ENCODE measurements around the gene BMP3. TPM values are rescaled to one million over a fixed set of nuclear protein-coding genes. Genes with fewer than 3 reads are reported as not detected.

The BMP3 gene
- polyA plus RNA-seq, 1 of the 3 experiments (the other 2 are of a cell fraction): 0.12 TPM

DNA sequence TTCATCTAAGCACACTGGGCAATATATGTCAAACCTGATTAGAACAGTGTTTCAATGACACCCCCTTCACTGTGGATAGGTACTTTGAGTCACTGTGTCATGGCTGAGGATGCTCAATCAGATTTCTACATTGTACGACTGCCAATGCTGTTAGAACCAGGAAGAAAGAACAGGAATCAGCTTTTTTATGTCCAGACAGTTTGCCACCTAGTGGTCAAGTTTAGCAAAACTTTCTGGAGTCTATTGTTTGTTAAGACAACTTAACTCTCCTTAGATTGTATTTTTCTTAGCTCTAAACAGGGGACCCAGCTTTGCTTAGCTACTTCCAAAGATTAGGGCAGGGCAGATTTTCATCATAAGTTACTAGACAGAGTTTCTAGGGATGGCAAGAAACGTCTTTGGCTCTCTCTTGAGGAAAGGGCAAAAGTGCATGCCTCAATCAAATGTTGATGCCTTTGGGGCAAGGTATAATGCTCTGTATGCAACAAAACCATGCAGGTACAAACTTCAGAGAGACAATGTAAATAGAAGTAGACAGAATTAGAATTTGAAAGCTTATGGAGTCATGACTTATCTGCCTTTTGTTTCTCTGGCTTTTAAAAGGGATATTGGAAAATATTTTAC lies 40.5 kb upstream of the BMP3 start:
- H3K4me1 ChIP-seq (ENCODE audit: control insufficient read depth in 1 of 2, insufficient read depth in 2 of 2, low read depth in 1 of 2, low read length in 1 of 2): no peaks in the 10 kb centered on the region
- no peaks in the 10 kb centered on the region for H3K27me3 ChIP-seq (ENCODE audit: insufficient read depth)
- CTCF ChIA-PET: interaction anchor here (0.5 to 2.5 kb wide), 32 partner anchors 9 to 746 kb away, joined by 3 to 25 read pairs (median 4); partner anchors contain the start of gene BMP3
- 0 out of 2 replicates have a peak, but pooled peaks cover 5% of the 10 kb centered on the region for H3K9me3 ChIP-seq
- no peaks in the 10 kb centered on the region for H3K36me3 ChIP-seq (replicated peaks in 1 of 2; ENCODE audit: control insufficient read depth in 1 of 2, insufficient read depth in 2 of 2, low read length in 1 of 2)
- no peak overlapping the region for H3K9ac ChIP-seq
- H2AFZ ChIP-seq (ENCODE audit: low read depth): no peak overlapping the region
- DNase-seq: peak; percentile 5
- 0% methylated on average over 2 of the region's 2 CpGs for WGBS (ENCODE audit: low lambda C conversion rate)
- no peak overlapping the region for H3K27ac ChIP-seq (ENCODE audit: low read depth in 2 of 2, low read length in 1 of 2)
- H3K4me2 ChIP-seq: no peak overlapping the region
- H3F3A ChIP-seq (replicated peaks; ENCODE audit: insufficient read depth): no peaks in the 10 kb centered on the region
- H3K79me2 ChIP-seq (ENCODE audit: insufficient read depth): no peaks in the 10 kb centered on the region
- TF ChIP-seq, protein P1, sequence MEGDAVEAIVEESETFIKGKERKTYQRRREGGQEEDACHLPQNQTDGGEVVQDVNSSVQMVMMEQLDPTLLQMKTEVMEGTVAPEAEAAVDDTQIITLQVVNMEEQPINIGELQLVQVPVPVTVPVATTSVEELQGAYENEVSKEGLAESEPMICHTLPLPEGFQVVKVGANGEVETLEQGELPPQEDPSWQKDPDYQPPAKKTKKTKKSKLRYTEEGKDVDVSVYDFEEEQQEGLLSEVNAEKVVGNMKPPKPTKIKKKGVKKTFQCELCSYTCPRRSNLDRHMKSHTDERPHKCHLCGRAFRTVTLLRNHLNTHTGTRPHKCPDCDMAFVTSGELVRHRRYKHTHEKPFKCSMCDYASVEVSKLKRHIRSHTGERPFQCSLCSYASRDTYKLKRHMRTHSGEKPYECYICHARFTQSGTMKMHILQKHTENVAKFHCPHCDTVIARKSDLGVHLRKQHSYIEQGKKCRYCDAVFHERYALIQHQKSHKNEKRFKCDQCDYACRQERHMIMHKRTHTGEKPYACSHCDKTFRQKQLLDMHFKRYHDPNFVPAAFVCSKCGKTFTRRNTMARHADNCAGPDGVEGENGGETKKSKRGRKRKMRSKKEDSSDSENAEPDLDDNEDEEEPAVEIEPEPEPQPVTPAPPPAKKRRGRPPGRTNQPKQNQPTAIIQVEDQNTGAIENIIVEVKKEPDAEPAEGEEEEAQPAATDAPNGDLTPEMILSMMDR (IDR thresholded peaks at IDR 0.05): peak; percentile 78
- TF ChIP-seq RAD21 (IDR thresholded peaks at IDR 0.05; ENCODE audit: low read length) (peak; percentile 68), SMC3 (IDR thresholded peaks at IDR 0.05; ENCODE audit: low read depth, low read length) (peak; percentile 75)
- TF ChIP-seq, protein P2, sequence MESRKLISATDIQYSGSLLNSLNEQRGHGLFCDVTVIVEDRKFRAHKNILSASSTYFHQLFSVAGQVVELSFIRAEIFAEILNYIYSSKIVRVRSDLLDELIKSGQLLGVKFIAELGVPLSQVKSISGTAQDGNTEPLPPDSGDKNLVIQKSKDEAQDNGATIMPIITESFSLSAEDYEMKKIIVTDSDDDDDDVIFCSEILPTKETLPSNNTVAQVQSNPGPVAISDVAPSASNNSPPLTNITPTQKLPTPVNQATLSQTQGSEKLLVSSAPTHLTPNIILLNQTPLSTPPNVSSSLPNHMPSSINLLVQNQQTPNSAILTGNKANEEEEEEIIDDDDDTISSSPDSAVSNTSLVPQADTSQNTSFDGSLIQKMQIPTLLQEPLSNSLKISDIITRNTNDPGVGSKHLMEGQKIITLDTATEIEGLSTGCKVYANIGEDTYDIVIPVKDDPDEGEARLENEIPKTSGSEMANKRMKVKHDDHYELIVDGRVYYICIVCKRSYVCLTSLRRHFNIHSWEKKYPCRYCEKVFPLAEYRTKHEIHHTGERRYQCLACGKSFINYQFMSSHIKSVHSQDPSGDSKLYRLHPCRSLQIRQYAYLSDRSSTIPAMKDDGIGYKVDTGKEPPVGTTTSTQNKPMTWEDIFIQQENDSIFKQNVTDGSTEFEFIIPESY (IDR thresholded peaks at IDR 0.05; ENCODE audit: borderline replicate concordance, low read depth): no peak
- no peaks in the 10 kb centered on the region for H4K20me1 ChIP-seq (ENCODE audit: insufficient read depth)
- POLR2A ChIA-PET: no interaction called here
- no peak overlapping the region for H3K4me3 ChIP-seq (ENCODE audit: low read depth in 2 of 2, low read length in 1 of 2)
- H3K9me2 ChIP-seq: no peaks in the 10 kb centered on the region

DNA sequence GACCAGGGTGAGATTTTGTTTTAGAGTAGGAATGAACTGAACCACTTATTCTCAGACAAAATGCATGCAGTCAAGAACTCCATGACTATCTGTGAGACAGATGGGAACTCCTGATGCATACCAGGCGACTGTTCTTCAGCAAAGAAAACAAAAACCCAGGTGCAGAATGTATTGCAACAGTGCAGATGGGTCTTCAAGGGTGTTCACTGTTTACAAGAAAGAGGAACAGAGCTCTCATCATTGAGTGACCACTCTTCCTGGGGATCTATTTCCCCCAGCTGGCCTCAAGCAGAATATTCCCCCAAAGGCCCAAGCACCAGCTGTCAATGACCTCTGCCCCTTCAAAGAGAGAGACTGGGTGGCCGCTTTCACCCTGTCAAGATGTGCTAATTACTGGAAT lies 39.7 kb upstream of the BMP3 start:
- 0 out of 2 replicates have a peak, but pooled peaks cover 5% of the 10 kb centered on the region for H3K9me3 ChIP-seq
- no peak overlapping the region for H3K9ac ChIP-seq
- H3K27me3 ChIP-seq (ENCODE audit: insufficient read depth): no peaks in the 10 kb centered on the region
- H3K9me2 ChIP-seq: no peaks in the 10 kb centered on the region
- 8% methylated on average over 2 of the region's 2 CpGs for WGBS (ENCODE audit: low lambda C conversion rate)
- ChIA-PET POLR2A (no interaction called here), CTCF (interaction anchor here (0.8 to 2.5 kb wide), 10 partner anchors 10 to 630 kb away, joined by 3 to 25 read pairs (median 6); no protein-coding TSS in a partner anchor)
- no peak for DNase-seq
- H3K4me1 ChIP-seq (ENCODE audit: control insufficient read depth in 1 of 2, insufficient read depth in 2 of 2, low read depth in 1 of 2, low read length in 1 of 2): no peaks in the 10 kb centered on the region
- H2AFZ ChIP-seq (ENCODE audit: low read depth): no peak overlapping the region
- no peaks in the 10 kb centered on the region for H3F3A ChIP-seq (replicated peaks; ENCODE audit: insufficient read depth)
- H3K27ac ChIP-seq (ENCODE audit: low read depth in 2 of 2, low read length in 1 of 2): no peak overlapping the region
- no peak overlapping the region for H3K4me3 ChIP-seq (ENCODE audit: low read depth in 2 of 2, low read length in 1 of 2)
- H4K20me1 ChIP-seq (ENCODE audit: insufficient read depth): no peaks in the 10 kb centered on the region
- no peaks in the 10 kb centered on the region for H3K36me3 ChIP-seq (replicated peaks in 1 of 2; ENCODE audit: control insufficient read depth in 1 of 2, insufficient read depth in 2 of 2, low read length in 1 of 2)
- H3K79me2 ChIP-seq (ENCODE audit: insufficient read depth): no peaks in the 10 kb centered on the region
- H3K4me2 ChIP-seq: no peak overlapping the region
- TF ChIP-seq YY1 (IDR thresholded peaks at IDR 0.05; ENCODE audit: low read depth) (no peak), EP300 (IDR thresholded peaks at IDR 0.05; ENCODE audit: borderline replicate concordance in 1 of 2, low read depth in 1 of 2, low read length in 1 of 2) (no peak), RCOR1 (IDR thresholded peaks at IDR 0.05; ENCODE audit: low read length) (no peak), SMC3 (IDR thresholded peaks at IDR 0.05; ENCODE audit: low read depth, low read length) (no peak), MXI1 (IDR thresholded peaks at IDR 0.05; ENCODE audit: low read depth, low read length) (no peak), GATA2 (CRISPR knock-in tag; IDR thresholded peaks at IDR 0.05) (no peak), RFX5 (IDR thresholded peaks at IDR 0.05; ENCODE audit: low read length) (no peak), TCF12 (IDR thresholded peaks at IDR 0.05) (no peak), FOSL2 (IDR thresholded peaks at IDR 0.05; ENCODE audit: borderline replicate concordance, low read depth) (no peak), CHD2 (IDR thresholded peaks at IDR 0.05; ENCODE audit: low read length, partially characterized antibody) (no peak), RAD21 (IDR thresholded peaks at IDR 0.05; ENCODE audit: low read length) (no peak), JUND (IDR thresholded peaks at IDR 0.05) (no peak)
- TF ChIP-seq, protein P3, sequence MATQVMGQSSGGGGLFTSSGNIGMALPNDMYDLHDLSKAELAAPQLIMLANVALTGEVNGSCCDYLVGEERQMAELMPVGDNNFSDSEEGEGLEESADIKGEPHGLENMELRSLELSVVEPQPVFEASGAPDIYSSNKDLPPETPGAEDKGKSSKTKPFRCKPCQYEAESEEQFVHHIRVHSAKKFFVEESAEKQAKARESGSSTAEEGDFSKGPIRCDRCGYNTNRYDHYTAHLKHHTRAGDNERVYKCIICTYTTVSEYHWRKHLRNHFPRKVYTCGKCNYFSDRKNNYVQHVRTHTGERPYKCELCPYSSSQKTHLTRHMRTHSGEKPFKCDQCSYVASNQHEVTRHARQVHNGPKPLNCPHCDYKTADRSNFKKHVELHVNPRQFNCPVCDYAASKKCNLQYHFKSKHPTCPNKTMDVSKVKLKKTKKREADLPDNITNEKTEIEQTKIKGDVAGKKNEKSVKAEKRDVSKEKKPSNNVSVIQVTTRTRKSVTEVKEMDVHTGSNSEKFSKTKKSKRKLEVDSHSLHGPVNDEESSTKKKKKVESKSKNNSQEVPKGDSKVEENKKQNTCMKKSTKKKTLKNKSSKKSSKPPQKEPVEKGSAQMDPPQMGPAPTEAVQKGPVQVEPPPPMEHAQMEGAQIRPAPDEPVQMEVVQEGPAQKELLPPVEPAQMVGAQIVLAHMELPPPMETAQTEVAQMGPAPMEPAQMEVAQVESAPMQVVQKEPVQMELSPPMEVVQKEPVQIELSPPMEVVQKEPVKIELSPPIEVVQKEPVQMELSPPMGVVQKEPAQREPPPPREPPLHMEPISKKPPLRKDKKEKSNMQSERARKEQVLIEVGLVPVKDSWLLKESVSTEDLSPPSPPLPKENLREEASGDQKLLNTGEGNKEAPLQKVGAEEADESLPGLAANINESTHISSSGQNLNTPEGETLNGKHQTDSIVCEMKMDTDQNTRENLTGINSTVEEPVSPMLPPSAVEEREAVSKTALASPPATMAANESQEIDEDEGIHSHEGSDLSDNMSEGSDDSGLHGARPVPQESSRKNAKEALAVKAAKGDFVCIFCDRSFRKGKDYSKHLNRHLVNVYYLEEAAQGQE (IDR thresholded peaks at IDR 0.05; ENCODE audit: low read depth, low read length): no peak
- TF ChIP-seq, protein P4, sequence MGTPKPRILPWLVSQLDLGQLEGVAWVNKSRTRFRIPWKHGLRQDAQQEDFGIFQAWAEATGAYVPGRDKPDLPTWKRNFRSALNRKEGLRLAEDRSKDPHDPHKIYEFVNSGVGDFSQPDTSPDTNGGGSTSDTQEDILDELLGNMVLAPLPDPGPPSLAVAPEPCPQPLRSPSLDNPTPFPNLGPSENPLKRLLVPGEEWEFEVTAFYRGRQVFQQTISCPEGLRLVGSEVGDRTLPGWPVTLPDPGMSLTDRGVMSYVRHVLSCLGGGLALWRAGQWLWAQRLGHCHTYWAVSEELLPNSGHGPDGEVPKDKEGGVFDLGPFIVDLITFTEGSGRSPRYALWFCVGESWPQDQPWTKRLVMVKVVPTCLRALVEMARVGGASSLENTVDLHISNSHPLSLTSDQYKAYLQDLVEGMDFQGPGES (IDR thresholded peaks at IDR 0.05; ENCODE audit: low read depth, low read length): no peak
- TF ChIP-seq, protein P5, sequence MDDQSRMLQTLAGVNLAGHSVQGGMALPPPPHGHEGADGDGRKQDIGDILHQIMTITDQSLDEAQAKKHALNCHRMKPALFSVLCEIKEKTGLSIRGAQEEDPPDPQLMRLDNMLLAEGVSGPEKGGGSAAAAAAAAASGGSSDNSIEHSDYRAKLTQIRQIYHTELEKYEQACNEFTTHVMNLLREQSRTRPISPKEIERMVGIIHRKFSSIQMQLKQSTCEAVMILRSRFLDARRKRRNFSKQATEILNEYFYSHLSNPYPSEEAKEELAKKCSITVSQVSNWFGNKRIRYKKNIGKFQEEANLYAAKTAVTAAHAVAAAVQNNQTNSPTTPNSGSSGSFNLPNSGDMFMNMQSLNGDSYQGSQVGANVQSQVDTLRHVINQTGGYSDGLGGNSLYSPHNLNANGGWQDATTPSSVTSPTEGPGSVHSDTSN (IDR thresholded peaks at IDR 0.05): no peak
